Measurements from ENCODE around the gene NEK7.

- no peak for TF ChIP-seq EZH2phosphoT487 (IDR thresholded peaks at IDR 0.05; ENCODE audit: low read length)
- TF ChIP-seq, protein P1, sequence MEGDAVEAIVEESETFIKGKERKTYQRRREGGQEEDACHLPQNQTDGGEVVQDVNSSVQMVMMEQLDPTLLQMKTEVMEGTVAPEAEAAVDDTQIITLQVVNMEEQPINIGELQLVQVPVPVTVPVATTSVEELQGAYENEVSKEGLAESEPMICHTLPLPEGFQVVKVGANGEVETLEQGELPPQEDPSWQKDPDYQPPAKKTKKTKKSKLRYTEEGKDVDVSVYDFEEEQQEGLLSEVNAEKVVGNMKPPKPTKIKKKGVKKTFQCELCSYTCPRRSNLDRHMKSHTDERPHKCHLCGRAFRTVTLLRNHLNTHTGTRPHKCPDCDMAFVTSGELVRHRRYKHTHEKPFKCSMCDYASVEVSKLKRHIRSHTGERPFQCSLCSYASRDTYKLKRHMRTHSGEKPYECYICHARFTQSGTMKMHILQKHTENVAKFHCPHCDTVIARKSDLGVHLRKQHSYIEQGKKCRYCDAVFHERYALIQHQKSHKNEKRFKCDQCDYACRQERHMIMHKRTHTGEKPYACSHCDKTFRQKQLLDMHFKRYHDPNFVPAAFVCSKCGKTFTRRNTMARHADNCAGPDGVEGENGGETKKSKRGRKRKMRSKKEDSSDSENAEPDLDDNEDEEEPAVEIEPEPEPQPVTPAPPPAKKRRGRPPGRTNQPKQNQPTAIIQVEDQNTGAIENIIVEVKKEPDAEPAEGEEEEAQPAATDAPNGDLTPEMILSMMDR (IDR thresholded peaks at IDR 0.05; ENCODE audit: low read length): no peak
Measured at GRCh38 chr1:198160222-198160621, 3.4 kb downstream of the NEK7 start.
